Central memory CD8-positive, alpha-beta T cell (primary cell): ENCODE results near the gene ZCCHC17.

ENCODE experiments used
- ATAC-seq: fragments of 150-1000 bp; cut with Tn5 transposase; replicated peaks from 2 replicates; pipeline ENCODE4 v1.10.0; 2022; ENCODE audit warnings: mild to moderate bottlenecking, moderate FRiP score, moderate number of reproducible peaks; ENCODE audit not compliant: poor library complexity, severe bottlenecking; ENCODE audit errors: extremely low read depth
- DNase-seq, 2 donors: peaks; one replicate each; pipeline ENCODE4 v3.0.0; 2021; ENCODE audit warnings: low spot score in 2 of 2
- H3K27ac Mint-ChIP-seq: one replicate; pipeline ENCODE4 v1.8.0; 2022; ENCODE audit warnings: low read depth, mild to moderate bottlenecking, moderate library complexity, mixed read lengths
- H3K27me3 Mint-ChIP-seq: one replicate; pipeline ENCODE4 v1.8.0; 2022; ENCODE audit warnings: mixed read lengths
- H3K36me3 Mint-ChIP-seq: one replicate; pipeline ENCODE4 v1.8.0; 2022; ENCODE audit warnings: mild to moderate bottlenecking, moderate library complexity, mixed read lengths; ENCODE audit not compliant: insufficient read depth
- H3K4me1 Mint-ChIP-seq: one replicate; pipeline ENCODE4 v1.8.0; 2022; ENCODE audit warnings: mixed read lengths
- H3K4me3 Mint-ChIP-seq: one replicate; pipeline ENCODE4 v1.8.0; 2022; ENCODE audit warnings: mild to moderate bottlenecking, moderate library complexity, mixed read lengths
- H3K9me3 Mint-ChIP-seq: one replicate; pipeline ENCODE4 v1.8.0; 2022; ENCODE audit warnings: mixed read lengths

ZCCHC17 gene

GRCh38 chr1:31318146-31318545 is 21.3 kb downstream of the ZCCHC17 start:
- DNase-seq = no peak
- H3K4me3 Mint-ChIP-seq = no peak overlapping the region
- no peaks in the 10 kb centered on the region for H3K27me3 Mint-ChIP-seq
- ATAC-seq = no peak
- H3K27ac Mint-ChIP-seq = no peak overlapping the region
- H3K9me3 Mint-ChIP-seq = no peaks in the 10 kb centered on the region
- peaks cover 42% of the 10 kb centered on the region for H3K36me3 Mint-ChIP-seq
- no peaks in the 10 kb centered on the region for H3K4me1 Mint-ChIP-seq

GRCh38 chr1:31324093-31324492 is 27.3 kb downstream of the ZCCHC17 start:
- Mint-ChIP-seq H3K4me3 (no peak overlapping the region), H3K27me3 (no peaks in the 10 kb centered on the region), H3K9me3 (no peaks in the 10 kb centered on the region), H3K27ac (no peak overlapping the region), H3K4me1 (no peaks in the 10 kb centered on the region), H3K36me3 (peaks cover 19% of the 10 kb centered on the region)
- ATAC-seq (no peak), DNase-seq (no peak)

GRCh38 chr1:31324992-31325391 is 28.2 kb downstream of the ZCCHC17 start:
- no peaks in the 10 kb centered on the region for H3K9me3 Mint-ChIP-seq
- no peak for ATAC-seq
- H3K36me3 Mint-ChIP-seq = peaks cover 16% of the 10 kb centered on the region
- H3K4me1 Mint-ChIP-seq = no peaks in the 10 kb centered on the region
- no peak overlapping the region for H3K4me3 Mint-ChIP-seq
- no peaks in the 10 kb centered on the region for H3K27me3 Mint-ChIP-seq
- no peak overlapping the region for H3K27ac Mint-ChIP-seq
- no peak for DNase-seq

- Mint-ChIP-seq H3K36me3 (peaks cover 9% of the 10 kb centered on the region), H3K9me3 (no peaks in the 10 kb centered on the region), H3K27me3 (no peaks in the 10 kb centered on the region), H3K4me3 (no peak overlapping the region), H3K27ac (no peak overlapping the region), H3K4me1 (no peaks in the 10 kb centered on the region)
- ATAC-seq = no peak
- no peak for DNase-seq
Observed at GRCh38 chr1:31326461-31326860, 29.6 kb downstream of the ZCCHC17 start.

- Mint-ChIP-seq H3K4me1 (no peaks in the 10 kb centered on the region), H3K27ac (no peak overlapping the region), H3K4me3 (no peak overlapping the region), H3K36me3 (peaks cover 8% of the 10 kb centered on the region), H3K9me3 (no peaks in the 10 kb centered on the region), H3K27me3 (no peaks in the 10 kb centered on the region)
- no peak for DNase-seq
- no peak for ATAC-seq
Observed at GRCh38 chr1:31327381-31327780, 30.5 kb downstream of the ZCCHC17 start.

- Mint-ChIP-seq H3K36me3 (peaks cover 23% of the 10 kb centered on the region), H3K4me1 (no peaks in the 10 kb centered on the region), H3K27me3 (no peaks in the 10 kb centered on the region), H3K27ac (no peak overlapping the region), H3K4me3 (no peak overlapping the region), H3K9me3 (no peaks in the 10 kb centered on the region)
- ATAC-seq (no peak), DNase-seq (no peak)
Observed at GRCh38 chr1:31335007-31335406, 38.2 kb downstream of the ZCCHC17 start.

- DNase-seq (no peak), ATAC-seq (no peak)
- no peak overlapping the region for H3K4me3 Mint-ChIP-seq
- no peaks in the 10 kb centered on the region for H3K9me3 Mint-ChIP-seq
- H3K27me3 Mint-ChIP-seq = no peaks in the 10 kb centered on the region
- peaks cover 21% of the 10 kb centered on the region for H3K36me3 Mint-ChIP-seq
- H3K4me1 Mint-ChIP-seq = no peaks in the 10 kb centered on the region
- no peak overlapping the region for H3K27ac Mint-ChIP-seq
Observed at GRCh38 chr1:31336687-31337467, 40.0 kb downstream of the ZCCHC17 start.

GRCh38 chr1:31344503-31344902 is 47.7 kb downstream of the ZCCHC17 start:
- ATAC-seq = no peak
- Mint-ChIP-seq H3K4me3 (no peak overlapping the region), H3K9me3 (no peaks in the 10 kb centered on the region), H3K27ac (no peak overlapping the region), H3K4me1 (no peaks in the 10 kb centered on the region), H3K36me3 (peaks cover 15% of the 10 kb centered on the region), H3K27me3 (no peaks in the 10 kb centered on the region)
- no peak for DNase-seq

GRCh38 chr1:31345635-31346034 is 48.8 kb downstream of the ZCCHC17 start:
- no peaks in the 10 kb centered on the region for H3K9me3 Mint-ChIP-seq
- DNase-seq = no peak
- peaks cover 17% of the 10 kb centered on the region for H3K36me3 Mint-ChIP-seq
- no peaks in the 10 kb centered on the region for H3K27me3 Mint-ChIP-seq
- H3K4me1 Mint-ChIP-seq = no peaks in the 10 kb centered on the region
- no peak for ATAC-seq
- no peak overlapping the region for H3K4me3 Mint-ChIP-seq
- no peak overlapping the region for H3K27ac Mint-ChIP-seq

- no peaks in the 10 kb centered on the region for H3K27me3 Mint-ChIP-seq
- no peaks in the 10 kb centered on the region for H3K9me3 Mint-ChIP-seq
- DNase-seq (no peak), ATAC-seq (no peak)
- H3K27ac Mint-ChIP-seq = no peak overlapping the region
- no peak overlapping the region for H3K4me3 Mint-ChIP-seq
- peaks cover 20% of the 10 kb centered on the region for H3K36me3 Mint-ChIP-seq
- H3K4me1 Mint-ChIP-seq = no peaks in the 10 kb centered on the region
Observed at GRCh38 chr1:31346785-31347184, 50.0 kb downstream of the ZCCHC17 start.

GRCh38 chr1:31348449-31348848 is 51.6 kb downstream of the ZCCHC17 start:
- DNase-seq (no peak), ATAC-seq (no peak)
- H3K27me3 Mint-ChIP-seq = no peaks in the 10 kb centered on the region
- no peaks in the 10 kb centered on the region for H3K4me1 Mint-ChIP-seq
- H3K27ac Mint-ChIP-seq = no peak overlapping the region
- H3K9me3 Mint-ChIP-seq = no peaks in the 10 kb centered on the region
- no peak overlapping the region for H3K4me3 Mint-ChIP-seq
- H3K36me3 Mint-ChIP-seq = peaks cover 26% of the 10 kb centered on the region

- H3K4me1 Mint-ChIP-seq = no peaks in the 10 kb centered on the region
- H3K27me3 Mint-ChIP-seq = no peaks in the 10 kb centered on the region
- ATAC-seq (no peak), DNase-seq (no peak)
- no peak overlapping the region for H3K4me3 Mint-ChIP-seq
- H3K9me3 Mint-ChIP-seq = no peaks in the 10 kb centered on the region
- H3K36me3 Mint-ChIP-seq = peaks cover 22% of the 10 kb centered on the region
- H3K27ac Mint-ChIP-seq = no peak overlapping the region
Observed at GRCh38 chr1:31354283-31354682, 57.5 kb downstream of the ZCCHC17 start.

GRCh38 chr1:31356427-31356826 is 59.6 kb downstream of the ZCCHC17 start:
- Mint-ChIP-seq H3K4me1 (no peaks in the 10 kb centered on the region), H3K36me3 (peaks cover 18% of the 10 kb centered on the region), H3K4me3 (no peak overlapping the region), H3K27ac (no peak overlapping the region), H3K9me3 (no peaks in the 10 kb centered on the region), H3K27me3 (no peaks in the 10 kb centered on the region)
- ATAC-seq (no peak), DNase-seq (no peak)
